HUDEP-2 (cell line): ENCODE measurements around the gene UBE2E3.
"Not testable (repeated sequence)": the region's sequence is repeated elsewhere in the genome, so short reads cannot be mapped to it uniquely, and the experiment has no call there.

Source experiments
- DNase-seq, 76 experiments: peaks; one replicate each; lab custom pipeline; 2025; ENCODE audit not compliant: unreplicated experiment in 76 of 76; lab: John Stamatoyannopoulos, UW

The UBE2E3 gene

GRCh38 chr2:180980106-180980942, at the start of gene UBE2E3:
UBE2E3 (plus strand) TSS chr2:180980605; CDS start chr2:180982043, 1,438 bp downstream.
- DNase-seq, result peak in 74 of 76 experiments; percentile 7 to 86 (median 72)

GRCh38 chr2:180931841-180932240, 48.6 kb upstream of the UBE2E3 start:
- DNase-seq, result no peak

- DNase-seq, result no peak
These were observed 47.1 kb upstream of the UBE2E3 start for GRCh38 chr2:180933332-180933731.

GRCh38 chr2:180934911-180935310, 45.5 kb upstream of the UBE2E3 start:
- DNase-seq, result no peak

- DNase-seq, result not testable (repeated sequence)
These were observed 42.9 kb upstream of the UBE2E3 start for GRCh38 chr2:180937480-180937879.

- no peak for DNase-seq
These were observed 42.0 kb upstream of the UBE2E3 start for GRCh38 chr2:180938451-180938850.

- DNase-seq, result no peak
These were observed 37.1 kb upstream of the UBE2E3 start for GRCh38 chr2:180943275-180943674.

- DNase-seq, result no peak
These were observed 36.0 kb upstream of the UBE2E3 start for GRCh38 chr2:180944372-180944771.

GRCh38 chr2:180947208-180947689, 33.2 kb upstream of the UBE2E3 start:
- no peak for DNase-seq

- no peak for DNase-seq
These were observed 30.5 kb upstream of the UBE2E3 start for GRCh38 chr2:180949896-180950295.

- no peak for DNase-seq
These were observed 28.3 kb upstream of the UBE2E3 start for GRCh38 chr2:180952082-180952481.

- no peak for DNase-seq
These were observed 27.6 kb upstream of the UBE2E3 start for GRCh38 chr2:180952731-180953336.

GRCh38 chr2:180953550-180953949, 26.9 kb upstream of the UBE2E3 start:
- DNase-seq, result no peak

- DNase-seq, result no peak
These were observed 25.3 kb upstream of the UBE2E3 start for GRCh38 chr2:180955101-180955500.

GRCh38 chr2:180959787-180960186, 20.6 kb upstream of the UBE2E3 start:
- DNase-seq, result no peak

GRCh38 chr2:180960982-180961381, 19.4 kb upstream of the UBE2E3 start:
- DNase-seq, result peak in 3 of 76 experiments; percentile 5 to 15 (median 7)

- no peak for DNase-seq
These were observed 17.6 kb upstream of the UBE2E3 start for GRCh38 chr2:180962727-180963314.

- no peak for DNase-seq
These were observed 14.0 kb upstream of the UBE2E3 start for GRCh38 chr2:180966378-180966777.

GRCh38 chr2:180969124-180969523, 11.3 kb upstream of the UBE2E3 start:
- DNase-seq, result no peak

GRCh38 chr2:180970016-180970415, 10.4 kb upstream of the UBE2E3 start:
- no peak for DNase-seq

- DNase-seq, result no peak
These were observed 8.6 kb upstream of the UBE2E3 start for GRCh38 chr2:180971811-180972210.

GRCh38 chr2:180975585-180975984, 4.8 kb upstream of the UBE2E3 start:
- no peak for DNase-seq
